Kidney epithelial cell (primary cell): Measurements from ENCODE around the gene HMGCLL1. TPM values are rescaled to one million over a fixed set of nuclear protein-coding genes. Genes with fewer than 3 reads are reported as not detected.
A peak's percentile ranks its signal among the peaks of the same experiment; 100 is the strongest.

Experiments
- DNase-seq: peaks from one replicate; pipeline ENCODE4 v3.0.0-alpha.2; 2010; ENCODE audit warnings: low read depth
- H3K27me3 ChIP-seq: 2 replicates; pipeline ENCODE4 v1.6.0; 2011; ENCODE audit warnings: low read length; ENCODE audit not compliant: control insufficient read depth, insufficient read depth
- H3K36me3 ChIP-seq: 2 replicates; pipeline ENCODE4 v1.5.1; 2011; ENCODE audit warnings: low read length; ENCODE audit not compliant: control insufficient read depth, insufficient read depth
- H3K4me3 ChIP-seq: 2 replicates; pipeline ENCODE4 v1.5.1; 2011; ENCODE audit warnings: low read depth, mild to moderate bottlenecking, control low read depth, low read length
- total RNA-seq: library from RNA; depleted of rRNA; stranded (reverse); fragments of >200 nt; gene quantifications from 2 replicates; pipeline ENCODE4 v1.2.3, GENCODE V29; 2015
- TF ChIP-seq, protein P1 (sequence below): IDR thresholded peaks from 2 replicates; pipeline ENCODE4 v1.5.1; 2011; ENCODE audit warnings: mild to moderate bottlenecking, moderate library complexity, low read length, control low read depth, inconsistent platforms; ENCODE audit not compliant: insufficient read depth, poor library complexity, severe bottlenecking

The HMGCLL1 gene
- total RNA-seq, 1 donor from 2014 or later: 0.25 TPM

DNA sequence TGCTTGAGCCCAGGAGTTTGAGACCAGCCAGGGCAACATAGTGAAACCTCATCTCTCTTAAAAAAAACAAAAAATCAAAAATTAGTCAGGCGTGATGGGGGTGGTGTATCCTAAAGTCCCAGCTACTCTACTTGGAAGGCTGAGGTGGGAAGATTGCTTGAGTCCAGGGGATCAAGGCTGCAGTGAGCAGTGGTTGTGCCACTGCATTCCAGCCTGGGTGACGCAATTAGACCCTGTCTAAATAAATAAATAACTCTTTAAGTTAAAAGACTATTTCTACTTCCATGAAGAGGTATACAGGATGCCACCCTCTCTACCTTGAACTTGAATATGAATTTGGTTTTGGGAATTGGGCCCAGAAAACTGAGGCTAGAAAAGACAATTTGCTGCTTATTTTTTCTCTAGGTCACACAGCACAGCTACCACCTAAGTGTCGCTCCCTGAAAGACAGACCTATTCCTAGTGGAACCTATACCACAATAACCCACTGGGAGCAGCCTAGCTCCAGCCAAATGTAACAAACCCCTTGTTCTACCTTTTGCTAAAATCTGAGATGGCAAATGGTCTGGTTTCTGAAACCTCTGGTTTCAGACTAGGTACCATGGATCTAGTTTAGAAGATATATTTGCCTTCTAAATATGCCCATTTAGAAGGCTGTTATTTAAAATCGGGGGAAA is 35.2 kb downstream of the HMGCLL1 start:
- no peak for DNase-seq
- TF ChIP-seq, protein P1, sequence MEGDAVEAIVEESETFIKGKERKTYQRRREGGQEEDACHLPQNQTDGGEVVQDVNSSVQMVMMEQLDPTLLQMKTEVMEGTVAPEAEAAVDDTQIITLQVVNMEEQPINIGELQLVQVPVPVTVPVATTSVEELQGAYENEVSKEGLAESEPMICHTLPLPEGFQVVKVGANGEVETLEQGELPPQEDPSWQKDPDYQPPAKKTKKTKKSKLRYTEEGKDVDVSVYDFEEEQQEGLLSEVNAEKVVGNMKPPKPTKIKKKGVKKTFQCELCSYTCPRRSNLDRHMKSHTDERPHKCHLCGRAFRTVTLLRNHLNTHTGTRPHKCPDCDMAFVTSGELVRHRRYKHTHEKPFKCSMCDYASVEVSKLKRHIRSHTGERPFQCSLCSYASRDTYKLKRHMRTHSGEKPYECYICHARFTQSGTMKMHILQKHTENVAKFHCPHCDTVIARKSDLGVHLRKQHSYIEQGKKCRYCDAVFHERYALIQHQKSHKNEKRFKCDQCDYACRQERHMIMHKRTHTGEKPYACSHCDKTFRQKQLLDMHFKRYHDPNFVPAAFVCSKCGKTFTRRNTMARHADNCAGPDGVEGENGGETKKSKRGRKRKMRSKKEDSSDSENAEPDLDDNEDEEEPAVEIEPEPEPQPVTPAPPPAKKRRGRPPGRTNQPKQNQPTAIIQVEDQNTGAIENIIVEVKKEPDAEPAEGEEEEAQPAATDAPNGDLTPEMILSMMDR: no peak
- Histone ChIP-seq H3K27me3 (no peaks in the 10 kb centered on the region), H3K4me3 (no peak overlapping the region), H3K36me3 (no peaks in the 10 kb centered on the region)

DNA sequence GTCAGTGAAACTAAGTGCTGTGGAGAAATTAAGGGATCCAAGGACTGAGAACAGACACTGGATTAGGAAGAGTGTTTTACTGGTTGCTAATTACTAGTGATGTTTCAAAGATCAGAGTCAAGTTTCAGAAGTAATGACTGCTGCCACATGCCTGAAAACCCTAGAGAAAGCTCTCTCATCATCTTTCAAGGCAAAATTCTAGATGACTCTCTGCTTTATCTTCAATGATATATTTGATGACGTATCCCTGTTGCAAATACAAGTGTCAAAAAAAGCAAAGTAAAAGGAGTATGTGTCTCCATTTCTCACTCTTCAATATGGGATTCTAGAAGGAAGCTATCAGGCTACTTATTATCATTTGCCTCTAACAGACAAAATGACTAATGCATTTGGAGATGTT is 38.0 kb downstream of the HMGCLL1 start:
- Histone ChIP-seq H3K27me3 (no peaks in the 10 kb centered on the region), H3K4me3 (no peak overlapping the region), H3K36me3 (no peaks in the 10 kb centered on the region)
- DNase-seq: no peak
- TF ChIP-seq, protein P1: no peak

DNA sequence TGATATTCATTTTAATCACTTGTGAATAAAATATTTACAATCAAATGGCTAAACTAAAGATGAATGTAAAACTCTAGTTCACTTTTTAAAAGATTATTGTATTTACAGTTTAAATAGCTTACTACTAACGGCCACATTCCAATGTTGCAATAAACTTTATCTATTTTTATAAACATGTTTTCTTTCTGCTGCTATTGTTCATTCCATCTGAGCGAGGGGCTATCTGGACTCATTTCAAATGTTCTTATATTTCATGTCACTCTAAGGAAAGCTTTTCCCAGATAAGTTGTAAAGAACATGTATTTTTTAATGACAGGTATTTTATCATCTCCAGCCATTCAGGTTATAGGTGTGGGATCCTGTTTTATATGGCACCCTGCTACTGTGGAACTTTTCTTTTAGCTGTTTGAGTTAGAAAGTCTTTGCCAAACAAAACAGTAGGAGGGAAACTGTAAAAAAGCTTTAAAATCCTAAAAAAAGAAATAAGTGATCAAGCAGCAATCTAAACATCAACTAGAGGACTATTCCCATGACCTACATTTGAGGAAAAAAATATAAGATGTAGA is 42.5 kb downstream of the HMGCLL1 start:
- Histone ChIP-seq H3K36me3 (no peaks in the 10 kb centered on the region), H3K4me3 (no peak overlapping the region), H3K27me3 (no peaks in the 10 kb centered on the region)
- TF ChIP-seq, protein P1: no peak
- DNase-seq: no peak

DNA sequence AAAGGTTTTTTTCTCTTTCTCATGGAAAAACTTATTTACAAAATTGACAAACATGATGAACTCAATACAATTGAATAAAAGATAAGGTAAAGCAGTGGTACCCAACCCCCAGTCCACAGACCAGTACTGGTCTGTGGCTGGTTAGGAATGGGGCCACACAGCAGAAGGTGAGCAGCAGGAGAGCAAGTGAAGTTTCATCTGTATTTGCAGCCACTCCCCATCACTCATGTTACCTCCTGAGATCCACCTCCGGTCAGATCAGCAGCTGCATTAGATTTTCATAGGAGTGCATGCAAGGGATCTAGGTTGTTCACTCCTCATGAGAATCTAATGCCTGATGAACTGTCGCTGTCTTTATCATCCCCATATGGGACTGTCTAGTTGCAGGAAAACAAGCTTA is 47.5 kb downstream of the HMGCLL1 start:
- H3K36me3 ChIP-seq: no peaks in the 10 kb centered on the region
- H3K4me3 ChIP-seq: no peak overlapping the region
- no peak for DNase-seq
- TF ChIP-seq, protein P1: no peak
- no peaks in the 10 kb centered on the region for H3K27me3 ChIP-seq

DNA sequence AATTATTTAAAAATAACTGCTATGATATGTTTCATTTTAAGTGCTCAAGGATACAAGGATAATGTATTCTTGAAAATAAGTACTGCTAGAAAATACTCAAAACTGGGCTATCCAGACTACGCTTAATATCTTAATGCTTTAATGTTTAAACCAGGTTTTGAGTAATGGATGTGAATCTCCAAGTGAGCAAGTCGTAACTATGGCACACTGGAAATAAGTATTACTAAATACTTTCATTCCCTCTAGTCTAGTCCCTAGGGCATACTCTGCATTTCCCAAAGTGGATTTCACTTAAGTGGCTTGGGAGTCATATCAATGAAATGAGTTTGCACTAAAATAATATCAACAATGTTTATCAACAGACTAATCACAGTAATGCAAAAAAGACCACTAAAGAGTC is 48.1 kb downstream of the HMGCLL1 start:
- TF ChIP-seq, protein P1: no peak
- Histone ChIP-seq H3K36me3 (no peaks in the 10 kb centered on the region), H3K4me3 (no peak overlapping the region), H3K27me3 (no peaks in the 10 kb centered on the region)
- no peak for DNase-seq

DNA sequence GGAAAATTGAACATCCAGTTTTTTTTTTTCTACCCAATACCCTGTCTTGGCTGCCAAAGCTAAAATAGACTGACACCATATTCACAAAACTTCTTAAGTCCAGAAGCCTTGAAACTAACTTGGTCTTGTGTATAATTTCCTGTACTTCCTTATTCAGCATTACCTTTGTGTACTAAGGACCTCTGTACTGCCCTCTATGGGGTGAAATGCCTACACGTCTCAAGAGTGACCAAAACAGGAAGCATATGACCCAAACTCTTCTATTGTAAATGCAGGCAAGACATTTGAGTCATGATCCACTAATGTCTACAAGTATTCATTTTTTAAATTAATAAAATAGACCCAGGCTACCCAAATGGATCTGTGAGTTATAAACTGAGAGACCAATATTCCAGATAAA is 50.4 kb downstream of the HMGCLL1 start:
- TF ChIP-seq, protein P1: peak; percentile 47
- Histone ChIP-seq H3K4me3 (no peak overlapping the region), H3K27me3 (no peaks in the 10 kb centered on the region), H3K36me3 (no peaks in the 10 kb centered on the region)
- peak; percentile 31 for DNase-seq
